Mucosa of descending colon (tissue), 3 donors: ENCODE measurements around the gene CAB39. TPM values are rescaled to one million over a fixed set of nuclear protein-coding genes. Genes with fewer than 3 reads are reported as not detected.
"Not testable (repeated sequence)": the region's sequence is repeated elsewhere in the genome, so short reads cannot be mapped to it uniquely, and the experiment has no call there.

ENCODE experiments used
- ATAC-seq: fragments of 200-7000 bp; cut with Tn5 transposase; one replicate; pipeline ENCODE4 v1.9.1; 2020; ENCODE audit warnings: mild to moderate bottlenecking, moderate library complexity
- DNase-seq, 3 donors: peaks; one replicate each; pipeline ENCODE4 v3.0.0-alpha.2; 2020
- H3K36me3 ChIP-seq: fragments of 200-600 bp; one replicate; pipeline ENCODE4 v1.8.0; 2021; ENCODE audit warnings: low read depth, mild to moderate bottlenecking
- H3K4me1 ChIP-seq: fragments of 200-600 bp; one replicate; pipeline ENCODE4 v1.8.0; 2021; ENCODE audit warnings: low read depth, mild to moderate bottlenecking
- H3K4me3 ChIP-seq: fragments of 200-600 bp; one replicate; pipeline ENCODE4 v1.8.0; 2021; ENCODE audit warnings: mild to moderate bottlenecking
- H3K9me3 ChIP-seq: fragments of 200-600 bp; one replicate; pipeline ENCODE4 v1.8.0; 2021; ENCODE audit warnings: mild to moderate bottlenecking
- intact Hi-C, 2 donors: fragments of 100-400 bp; cut with DNase I in 1 of 2; cut with micrococcal nuclease in 1 of 2; formaldehyde crosslinking; loops; one replicate each; pipeline versions ENCODE4 v1.11.0 to v1.11.1; 2022; cut with DNase I, micrococcal nuclease
- total RNA-seq, 3 donors: library from RNA; stranded (reverse); fragmentation: NEBNext Ultra II Directional in 2 of 3; extraction: Animal tissue kit (Norgen Biotek cat#: 25700) in 2 of 3; gene quantifications; one replicate each; pipeline versions ENCODE4 v1.2.1 to v1.2.4, GENCODE V29; 2021 to 2023
- TF ChIP-seq, protein P1 (sequence below): fragments of 200-600 bp; IDR thresholded peaks from one replicate; pipeline ENCODE4 v1.8.0; 2022; ENCODE audit warnings: antibody characterized with exemption, mild to moderate bottlenecking
- donor health status: DM: no; HTN: no; CAD: no; lungs with moderate emphysema.
- donor health status: DM: no; HTN: no; CAD: no.
- donor health status: DM: no; HTN: yes; CAD: no.

Gene CAB39
- total RNA-seq, 3 donors from 2014 or later = 112 to 155 (median 115) TPM

DNA sequence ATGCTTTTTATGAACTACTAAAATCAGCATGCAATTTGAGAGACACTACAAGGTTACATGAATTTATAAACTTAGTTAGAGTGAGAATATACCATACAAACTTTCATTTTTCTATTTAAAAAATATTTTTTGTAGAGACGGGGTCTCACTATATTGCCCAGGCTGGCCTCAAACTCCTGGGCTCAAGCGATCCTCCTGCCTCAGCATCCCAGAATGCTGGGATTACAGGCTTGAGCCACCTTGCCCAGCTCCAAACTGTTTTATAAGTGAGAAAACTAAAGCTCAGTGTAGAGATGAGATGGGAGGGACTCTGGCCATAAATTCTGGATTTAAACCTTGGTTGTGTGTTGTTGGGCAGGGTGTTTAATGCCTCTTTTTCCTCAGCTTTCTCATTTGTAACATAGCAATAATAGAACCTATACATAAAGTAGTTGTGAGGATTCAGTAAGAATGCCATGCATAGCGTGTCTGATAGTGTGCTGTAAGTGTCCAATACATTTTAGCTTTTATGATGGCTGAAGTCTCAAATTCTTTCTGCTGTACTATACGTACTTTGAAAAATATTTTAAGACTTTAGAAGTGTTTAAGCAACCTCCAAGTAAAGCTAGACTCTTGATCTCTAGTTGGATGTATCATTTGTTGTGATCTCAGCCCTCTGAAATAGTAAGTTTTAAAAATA lies 9.7 kb downstream of the CAB39 start:
- Histone ChIP-seq H3K4me3 (no peak overlapping the region), H3K9me3 (no peaks in the 10 kb centered on the region), H3K36me3 (no peaks in the 10 kb centered on the region), H3K4me1 (peaks cover 24% of the 10 kb centered on the region)
- ATAC-seq = no peak
- intact Hi-C loops = no loop called here
- no peak for DNase-seq
- TF ChIP-seq, protein P1, sequence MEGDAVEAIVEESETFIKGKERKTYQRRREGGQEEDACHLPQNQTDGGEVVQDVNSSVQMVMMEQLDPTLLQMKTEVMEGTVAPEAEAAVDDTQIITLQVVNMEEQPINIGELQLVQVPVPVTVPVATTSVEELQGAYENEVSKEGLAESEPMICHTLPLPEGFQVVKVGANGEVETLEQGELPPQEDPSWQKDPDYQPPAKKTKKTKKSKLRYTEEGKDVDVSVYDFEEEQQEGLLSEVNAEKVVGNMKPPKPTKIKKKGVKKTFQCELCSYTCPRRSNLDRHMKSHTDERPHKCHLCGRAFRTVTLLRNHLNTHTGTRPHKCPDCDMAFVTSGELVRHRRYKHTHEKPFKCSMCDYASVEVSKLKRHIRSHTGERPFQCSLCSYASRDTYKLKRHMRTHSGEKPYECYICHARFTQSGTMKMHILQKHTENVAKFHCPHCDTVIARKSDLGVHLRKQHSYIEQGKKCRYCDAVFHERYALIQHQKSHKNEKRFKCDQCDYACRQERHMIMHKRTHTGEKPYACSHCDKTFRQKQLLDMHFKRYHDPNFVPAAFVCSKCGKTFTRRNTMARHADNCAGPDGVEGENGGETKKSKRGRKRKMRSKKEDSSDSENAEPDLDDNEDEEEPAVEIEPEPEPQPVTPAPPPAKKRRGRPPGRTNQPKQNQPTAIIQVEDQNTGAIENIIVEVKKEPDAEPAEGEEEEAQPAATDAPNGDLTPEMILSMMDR = no peak

DNA sequence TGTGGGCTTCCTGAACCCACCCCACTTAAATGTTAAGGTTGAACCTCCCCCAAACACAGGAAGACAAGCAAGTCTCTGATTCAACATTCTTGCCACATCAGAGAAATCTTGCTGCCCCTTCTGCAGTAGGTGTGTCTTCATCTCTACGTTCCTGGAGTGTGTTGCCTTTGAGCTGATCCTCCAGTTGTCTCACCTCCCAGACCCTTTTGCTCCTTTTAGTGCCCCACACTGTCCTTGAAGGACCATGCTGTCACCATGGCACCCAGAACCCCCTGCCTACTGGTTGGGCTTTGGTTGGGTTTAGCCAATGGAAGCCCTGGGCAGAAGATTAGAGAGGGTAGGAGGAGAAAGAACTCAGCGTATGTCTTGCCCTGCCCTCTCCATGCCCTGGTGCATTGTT lies 10.7 kb downstream of the CAB39 start:
- ATAC-seq (peak; percentile 31), DNase-seq (no peak)
- Histone ChIP-seq H3K4me3 (no peak overlapping the region), H3K4me1 (peaks cover 14% of the 10 kb centered on the region), H3K9me3 (no peaks in the 10 kb centered on the region), H3K36me3 (no peaks in the 10 kb centered on the region)
- TF ChIP-seq, protein P1 = no peak
- intact Hi-C loops = no loop called here

DNA sequence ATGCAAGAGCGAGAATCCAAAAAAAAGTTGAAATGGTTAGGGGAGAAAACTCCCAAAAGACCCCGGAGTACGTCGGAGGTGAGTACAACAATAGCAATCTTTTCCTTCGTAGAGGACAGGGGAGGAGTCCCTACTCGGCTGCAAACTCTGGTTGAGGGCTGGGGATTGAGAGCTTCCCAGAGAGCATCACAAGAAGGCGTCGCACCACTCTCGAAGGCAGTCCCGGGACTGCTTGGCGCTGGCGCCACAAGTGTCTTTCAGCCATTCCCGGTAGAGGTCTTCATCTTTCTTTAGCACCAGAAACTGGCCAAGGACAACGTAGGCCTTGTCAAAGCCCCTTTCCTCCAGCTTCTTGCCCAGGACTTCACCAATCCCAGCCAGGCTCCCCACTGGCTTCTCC lies 12.3 kb downstream of the CAB39 start:
- ATAC-seq, H3K9me3 ChIP-seq, H3K4me3 ChIP-seq, intact Hi-C loops, DNase-seq, H3K4me1 ChIP-seq, H3K36me3 ChIP-seq: not testable (repeated sequence)

DNA sequence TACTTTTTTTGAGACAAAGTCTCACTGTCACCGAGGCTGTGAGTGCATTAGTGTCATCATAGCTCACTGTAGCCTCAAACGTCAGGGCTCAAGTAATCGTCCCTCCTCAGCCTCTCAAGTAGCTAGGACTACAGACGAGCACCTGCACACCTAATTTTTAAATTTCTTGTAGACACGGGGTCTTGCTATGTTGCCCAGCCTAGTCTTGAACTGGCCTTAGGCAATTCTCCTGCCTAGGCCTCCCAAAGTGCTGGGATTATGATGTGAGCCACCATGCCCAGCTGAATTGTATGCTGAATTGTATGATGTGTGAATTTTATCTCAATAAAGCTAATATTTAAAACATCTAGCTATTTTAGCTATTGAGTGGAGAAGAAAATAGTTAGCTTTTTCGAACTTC lies 18.9 kb downstream of the CAB39 start:
- Histone ChIP-seq H3K4me3 (no peak overlapping the region), H3K36me3 (no peaks in the 10 kb centered on the region), H3K4me1 (peaks cover 27% of the 10 kb centered on the region), H3K9me3 (no peaks in the 10 kb centered on the region)
- ATAC-seq (no peak), DNase-seq (no peak)
- intact Hi-C loops = no loop called here
- TF ChIP-seq, protein P1 = no peak

DNA sequence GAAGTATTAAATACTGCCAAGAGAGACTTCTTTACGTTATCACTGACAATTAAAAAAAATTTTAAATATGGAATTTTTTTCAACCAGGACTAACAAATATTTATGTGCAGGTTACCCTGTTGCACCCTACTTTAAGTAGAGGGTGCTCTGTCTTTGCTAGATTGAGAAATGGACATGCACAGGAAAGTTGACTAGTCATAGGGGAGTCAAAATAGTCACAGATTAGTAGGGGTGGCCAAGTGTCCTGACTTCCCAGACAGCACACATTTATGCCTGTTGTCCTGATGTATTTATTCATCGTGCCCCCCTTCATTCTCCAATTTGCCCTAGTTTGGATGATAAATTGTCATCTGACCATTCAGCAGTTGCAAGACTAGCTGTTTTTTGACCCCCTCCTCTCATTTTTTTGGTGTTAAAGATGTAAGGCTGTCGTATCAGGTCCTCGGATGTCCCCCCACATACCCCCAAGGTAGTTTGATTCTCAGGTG lies 20.3 kb downstream of the CAB39 start:
- H3K4me1 ChIP-seq = peaks cover 38% of the 10 kb centered on the region
- ATAC-seq (no peak), DNase-seq (no peak)
- no peaks in the 10 kb centered on the region for H3K9me3 ChIP-seq
- TF ChIP-seq, protein P1 = no peak
- no peaks in the 10 kb centered on the region for H3K36me3 ChIP-seq
- intact Hi-C loops = no loop called here
- no peak overlapping the region for H3K4me3 ChIP-seq

DNA sequence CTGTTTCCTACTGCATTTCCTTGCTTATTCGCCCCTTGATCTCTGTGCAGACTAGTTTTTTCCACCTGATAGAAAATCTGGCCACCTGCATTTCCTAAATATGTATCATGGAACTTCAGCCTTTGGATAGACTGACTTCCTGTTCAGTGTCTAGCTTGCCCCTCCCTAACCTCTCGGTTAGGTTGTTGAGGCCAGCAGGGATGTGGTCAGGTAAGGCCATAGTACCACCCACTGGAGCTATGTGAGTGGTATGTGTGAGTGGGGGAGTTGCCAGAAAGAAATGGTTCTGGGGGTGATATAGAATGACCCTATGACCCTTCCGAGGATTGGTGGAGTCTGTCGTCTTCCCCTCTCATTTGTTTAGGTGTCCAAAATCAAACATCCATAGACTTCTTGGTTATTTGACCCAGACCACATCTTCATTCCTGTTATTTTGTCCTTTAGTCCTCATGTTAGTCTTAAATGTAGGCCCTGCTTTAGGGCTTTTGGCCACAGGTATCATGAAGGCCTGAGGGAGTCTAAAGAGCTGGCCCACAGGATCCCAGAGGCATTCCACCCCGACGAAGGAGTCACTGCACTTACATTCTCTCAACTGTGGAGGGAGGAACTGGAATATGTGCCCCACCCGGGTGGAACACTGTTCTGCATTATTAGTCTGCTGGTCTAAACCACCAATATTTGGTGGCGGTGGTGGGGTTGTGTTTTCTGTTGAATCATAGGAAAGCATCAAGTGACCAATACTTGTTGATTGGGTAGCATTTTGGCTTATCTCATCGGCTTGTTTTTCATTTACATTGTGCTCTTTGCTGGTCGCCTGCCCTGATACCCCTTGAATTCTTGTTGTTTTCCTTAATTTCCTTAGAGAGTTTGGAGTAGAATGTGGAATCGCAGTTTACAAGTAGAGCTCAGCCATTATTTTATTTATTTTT lies 21.9 kb downstream of the CAB39 start:
- TF ChIP-seq, protein P1 = no peak
- Histone ChIP-seq H3K4me3 (no peak overlapping the region), H3K9me3 (no peaks in the 10 kb centered on the region), H3K4me1 (peaks cover 52% of the 10 kb centered on the region), H3K36me3 (no peaks in the 10 kb centered on the region)
- DNase-seq (no peak), ATAC-seq (peak; percentile 61)
- intact Hi-C loops = no loop called here
